HepG2 (cell line): ENCODE data around the gene SFPQ. TPM values are rescaled to one million over a fixed set of nuclear protein-coding genes. Genes with fewer than 3 reads are reported as not detected.

Experiments
- AKAP8 ChIP-seq: sonication (generic); formaldehyde crosslinking; IDR thresholded peaks from 2 replicates; pipeline ENCODE4 v1.5.1; 2020; ENCODE audit warnings: mild to moderate bottlenecking, missing genetic modification reagents
- ATAD3A ChIP-seq: sonication (generic); formaldehyde crosslinking; IDR thresholded peaks from 2 replicates; pipeline ENCODE4 v1.4.0; 2020; ENCODE audit warnings: missing genetic modification reagents
- BHLHE40 ChIP-seq: IDR thresholded peaks from 2 replicates; pipeline ENCODE4 v1.6.1; 2011; ENCODE audit warnings: low read length, improper control_type of control experiment
- DMAP1 ChIP-seq: IDR thresholded peaks from 2 replicates; pipeline ENCODE4 v1.6.1; 2016
- DNMT3B ChIP-seq: conservative IDR thresholded peaks from 2 replicates; pipeline ENCODE4 v1.6.1; 2016; ENCODE audit warnings: missing biosample characterization, control low read depth
- GATAD1 ChIP-seq: IDR thresholded peaks from 2 replicates; pipeline ENCODE4 v1.6.1; 2016; ENCODE audit warnings: missing genetic modification reagents, missing compliant biosample characterization
- GLI4 ChIP-seq: sonication (generic); formaldehyde crosslinking; IDR thresholded peaks from 2 replicates; pipeline ENCODE4 v1.5.1; 2020; ENCODE audit warnings: missing genetic modification reagents, mild to moderate bottlenecking, moderate library complexity, borderline replicate concordance
- HNF1B ChIP-seq: sonication (generic); formaldehyde crosslinking; IDR thresholded peaks from 2 replicates; pipeline ENCODE4 v1.5.1; 2020; ENCODE audit warnings: mild to moderate bottlenecking, moderate library complexity, missing genetic modification reagents
- HNF4A ChIP-seq: sonication (generic); formaldehyde crosslinking; IDR thresholded peaks from 2 replicates; pipeline ENCODE4 v1.4.0; 2020; ENCODE audit warnings: missing genetic modification reagents
- HNRNPH1 ChIP-seq: fragments of 200-400 bp; formaldehyde crosslinking; optimal IDR thresholded peaks from 2 replicates; pipeline ENCODE3; 2017; ENCODE audit warnings: mild to moderate bottlenecking, low read depth, low read length
- HNRNPLL ChIP-seq: fragments of 200-400 bp; formaldehyde crosslinking; IDR thresholded peaks from 2 replicates; pipeline ENCODE4 v1.6.1; 2017; ENCODE audit warnings: mild to moderate bottlenecking, low read depth, low read length; ENCODE audit not compliant: poor library complexity, severe bottlenecking
- NR2F6 ChIP-seq, 2 experiments: IDR thresholded peaks; 2 replicates each; pipeline ENCODE4 v1.6.1; 2016; ENCODE audit warnings: antibody characterized with exemption in 1 of 2, mild to moderate bottlenecking in 1 of 2
- PRMT3 ChIP-seq: sonication (generic); formaldehyde crosslinking; IDR thresholded peaks from 2 replicates; pipeline ENCODE4 v1.8.1; 2022; ENCODE audit warnings: low read depth, mild to moderate bottlenecking, moderate library complexity, missing genetic modification reagents, borderline replicate concordance
- SAP130 ChIP-seq: IDR thresholded peaks from 2 replicates; pipeline ENCODE4 v1.6.1; 2016; ENCODE audit warnings: low read depth
- TBL1XR1 ChIP-seq: fragments of 150-350 bp; IDR thresholded peaks from 2 replicates; pipeline ENCODE4 v1.6.1; 2014; ENCODE audit warnings: borderline replicate concordance, low read length; ENCODE audit not compliant: partially characterized antibody
- TRAFD1 ChIP-seq: sonication (generic); formaldehyde crosslinking; IDR thresholded peaks from 2 replicates; pipeline ENCODE4 v1.5.1; 2020; ENCODE audit warnings: missing genetic modification reagents, mild to moderate bottlenecking, borderline replicate concordance
- TRIM22 ChIP-seq: fragments of 450-650 bp; IDR thresholded peaks from 2 replicates; pipeline ENCODE4 v1.6.1; 2017
- ZBTB20 ChIP-seq: sonication (generic); formaldehyde crosslinking; IDR thresholded peaks from 2 replicates; pipeline ENCODE4 v1.8.1; 2023; ENCODE audit warnings: missing genetic modification reagents, low read depth, mild to moderate bottlenecking, borderline replicate concordance
- ZMYM2 ChIP-seq: sonication (generic); formaldehyde crosslinking; IDR thresholded peaks from 2 replicates; pipeline ENCODE4 v1.8.0; 2022; ENCODE audit warnings: mild to moderate bottlenecking, missing genetic modification reagents
- ZNF12 ChIP-seq: sonication (generic); formaldehyde crosslinking; IDR thresholded peaks from 2 replicates; pipeline ENCODE4 v1.5.0; 2020; ENCODE audit warnings: missing genetic modification reagents
- ZNF292 ChIP-seq: sonication (generic); formaldehyde crosslinking; IDR thresholded peaks from 2 replicates; pipeline ENCODE4 v1.8.1; 2022; ENCODE audit warnings: mild to moderate bottlenecking, low read depth, missing genetic modification reagents, borderline replicate concordance
- ZNF451 ChIP-seq: sonication (generic); formaldehyde crosslinking; IDR thresholded peaks from 2 replicates; pipeline ENCODE4 v1.5.0; 2020; ENCODE audit warnings: mild to moderate bottlenecking, missing genetic modification reagents
- polyA plus RNA-seq, 8 experiments: library from polyadenylated mRNA; depleted of rRNA in 3 of 8; stranded (reverse) in 7 of 8; unstranded in 1 of 8; fragments of >200 nt; fragmentation: Illumina TruSeq in 4 of 8; extraction: Trizol in 4 of 8; gene quantifications; 2 replicates each; pipeline versions ENCODE4 v1.2.1 to v1.2.3, GENCODE V29; 2011 to 2016; ENCODE audit warnings: low read depth in 4 of 8, missing spikeins in 1 of 8, mixed read lengths in 1 of 8; ENCODE audit not compliant: insufficient read depth in 1 of 8
- total RNA-seq, 5 experiments: library from RNA; depleted of rRNA; stranded (reverse); fragments of >200 nt; fragmentation: Illumina TruSeq; extraction: Trizol; gene quantifications; 2 replicates each; pipeline ENCODE4 v1.2.3, GENCODE V29; 2016; ENCODE audit warnings: low read depth in 1 of 5
- TF ChIP-seq, protein P1 (sequence below): sonication (generic); formaldehyde crosslinking; IDR thresholded peaks from 2 replicates; pipeline ENCODE4 v1.4.0; 2020; ENCODE audit warnings: missing genetic modification reagents
- TF ChIP-seq, protein P2 (sequence below): sonication (generic); formaldehyde crosslinking; IDR thresholded peaks from 2 replicates; pipeline ENCODE4 v1.4.0; 2020; ENCODE audit warnings: mild to moderate bottlenecking, missing genetic modification reagents

The SFPQ gene
- total and polyA plus RNA-seq, 2 of the 13 experiments (the other 11 are each of a cell fraction or from before 2014, with no cell fraction given) = 101 to 292 TPM

DNA sequence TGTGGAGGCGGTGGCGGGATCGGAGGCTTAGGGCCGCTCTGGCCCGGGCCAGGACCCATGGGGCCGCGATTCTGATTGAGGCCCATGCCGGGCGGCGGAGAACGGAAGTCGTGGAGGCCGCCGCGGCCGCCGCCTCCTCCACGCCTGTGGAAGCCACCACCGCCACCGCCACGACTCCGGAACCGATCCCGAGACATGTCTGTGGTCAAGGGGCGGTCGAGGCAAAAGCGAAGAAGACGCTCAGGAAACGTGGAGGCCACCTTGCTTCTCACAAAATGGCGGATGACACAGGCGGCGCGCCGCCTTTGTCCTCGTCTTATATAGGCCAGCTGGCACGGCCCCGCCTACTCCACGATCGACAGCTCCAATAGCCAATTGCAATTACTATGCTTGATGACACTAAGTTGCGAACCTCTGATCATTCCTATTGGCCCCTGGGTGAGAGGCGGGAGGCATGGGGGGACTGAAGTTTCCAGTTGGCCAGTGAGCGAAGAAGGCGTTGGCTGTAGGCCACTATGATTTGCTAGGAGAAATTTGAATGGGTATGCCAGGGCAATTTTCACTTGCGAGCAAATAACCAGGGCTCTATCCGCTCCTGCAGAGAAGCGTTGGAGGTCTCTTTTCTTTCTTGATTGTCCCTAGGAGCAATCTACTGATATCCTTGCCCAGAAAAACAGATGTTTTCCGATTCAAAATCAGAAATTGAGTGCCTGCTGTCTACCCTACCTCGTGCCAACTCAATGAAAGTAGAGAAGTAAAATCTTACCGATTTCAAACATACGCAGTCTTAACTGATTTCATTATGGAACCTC is at the start of gene SFPQ (continued):
- TF ChIP-seq TRAFD1 (CRISPR knock-in tag) (no peak), NR2F6 (IDR thresholded peaks at IDR 0.05) (no peak), NR2F6 (CRISPR knock-in tag; IDR thresholded peaks at IDR 0.05) (no peak), DNMT3B (CRISPR knock-in tag) (peak; percentile 86; the same call in 1 of the 2 replicates), ZNF12 (peak; percentile 52; the same call in 1 of the 2 replicates), GLI4 (CRISPR knock-in tag) (no peak), PRMT3 (CRISPR knock-in tag) (0 out of 2 replicates have a peak, but pooled peaks have one; percentile 19), SAP130 (peak; percentile 90), ATAD3A (CRISPR knock-in tag) (no peak), ZBTB20 (peak; percentile 37; the same call in 1 of the 2 replicates), ZNF292 (CRISPR knock-in tag) (no peak), ZMYM2 (CRISPR knock-in tag) (no peak), TBL1XR1 (no peak), DMAP1 (CRISPR knock-in tag) (peak; percentile 96), BHLHE40 (no peak), HNRNPH1 (no peak), TRIM22 (no peak), AKAP8 (CRISPR knock-in tag) (no peak), HNF1B (no peak; the same call in 1 of the 2 replicates), HNRNPLL (no peak), HNF4A (no peak), GATAD1 (CRISPR knock-in tag) (peak; percentile 65), ZNF451 (no peak)
- TF ChIP-seq, protein P1, sequence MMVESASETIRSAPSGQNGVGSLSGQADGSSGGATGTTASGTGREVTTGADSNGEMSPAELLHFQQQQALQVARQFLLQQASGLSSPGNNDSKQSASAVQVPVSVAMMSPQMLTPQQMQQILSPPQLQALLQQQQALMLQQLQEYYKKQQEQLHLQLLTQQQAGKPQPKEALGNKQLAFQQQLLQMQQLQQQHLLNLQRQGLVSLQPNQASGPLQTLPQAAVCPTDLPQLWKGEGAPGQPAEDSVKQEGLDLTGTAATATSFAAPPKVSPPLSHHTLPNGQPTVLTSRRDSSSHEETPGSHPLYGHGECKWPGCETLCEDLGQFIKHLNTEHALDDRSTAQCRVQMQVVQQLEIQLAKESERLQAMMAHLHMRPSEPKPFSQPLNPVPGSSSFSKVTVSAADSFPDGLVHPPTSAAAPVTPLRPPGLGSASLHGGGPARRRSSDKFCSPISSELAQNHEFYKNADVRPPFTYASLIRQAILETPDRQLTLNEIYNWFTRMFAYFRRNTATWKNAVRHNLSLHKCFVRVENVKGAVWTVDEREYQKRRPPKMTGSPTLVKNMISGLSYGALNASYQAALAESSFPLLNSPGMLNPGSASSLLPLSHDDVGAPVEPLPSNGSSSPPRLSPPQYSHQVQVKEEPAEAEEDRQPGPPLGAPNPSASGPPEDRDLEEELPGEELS (CRISPR knock-in tag) = no peak; the same call in 1 of the 2 replicates
- TF ChIP-seq, protein P2, sequence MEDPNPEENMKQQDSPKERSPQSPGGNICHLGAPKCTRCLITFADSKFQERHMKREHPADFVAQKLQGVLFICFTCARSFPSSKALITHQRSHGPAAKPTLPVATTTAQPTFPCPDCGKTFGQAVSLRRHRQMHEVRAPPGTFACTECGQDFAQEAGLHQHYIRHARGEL (CRISPR knock-in tag) = no peak
